ENCODE results near the gene OSBPL6. TPM values are rescaled to one million over a fixed set of nuclear protein-coding genes. Genes with fewer than 3 reads are reported as not detected.

The OSBPL6 gene
- total and polyA plus RNA-seq, 2 donors from 2014 or later, result 0.91 to 1.4 TPM

DNA sequence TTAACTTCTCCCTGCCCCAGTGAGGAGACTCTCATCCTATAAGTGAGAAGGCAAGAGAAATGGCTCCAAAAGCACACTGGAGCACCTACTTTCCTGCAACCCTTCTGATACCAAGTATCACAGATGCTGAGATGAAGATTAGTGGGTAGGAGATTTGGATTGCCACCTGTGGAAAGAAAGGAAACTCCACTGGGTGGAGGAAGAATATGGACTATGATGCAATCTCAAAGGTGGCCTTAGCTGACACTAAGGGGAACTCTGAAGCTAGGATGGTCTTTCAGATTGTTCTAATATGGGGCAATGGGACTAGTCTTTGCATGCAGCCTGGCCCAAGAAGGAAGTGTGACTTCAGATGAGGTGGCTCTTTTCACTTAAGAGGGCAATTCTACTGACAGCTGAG is 235.0 kb downstream of the OSBPL6 start:
- DNase-seq, result no peak
- intact Hi-C loops (cut with DNase I), result no loop called here
- no peak overlapping the region for H3K4me3 ChIP-seq (ENCODE audit: low read length in 3 of 3)
- no peaks in the 10 kb centered on the region for H3K27me3 ChIP-seq (ENCODE audit: control insufficient read depth, insufficient read depth, low read length)
- H3K9ac ChIP-seq (ENCODE audit: low read length in 3 of 3), result no peak overlapping the region
- TF ChIP-seq, protein P1, sequence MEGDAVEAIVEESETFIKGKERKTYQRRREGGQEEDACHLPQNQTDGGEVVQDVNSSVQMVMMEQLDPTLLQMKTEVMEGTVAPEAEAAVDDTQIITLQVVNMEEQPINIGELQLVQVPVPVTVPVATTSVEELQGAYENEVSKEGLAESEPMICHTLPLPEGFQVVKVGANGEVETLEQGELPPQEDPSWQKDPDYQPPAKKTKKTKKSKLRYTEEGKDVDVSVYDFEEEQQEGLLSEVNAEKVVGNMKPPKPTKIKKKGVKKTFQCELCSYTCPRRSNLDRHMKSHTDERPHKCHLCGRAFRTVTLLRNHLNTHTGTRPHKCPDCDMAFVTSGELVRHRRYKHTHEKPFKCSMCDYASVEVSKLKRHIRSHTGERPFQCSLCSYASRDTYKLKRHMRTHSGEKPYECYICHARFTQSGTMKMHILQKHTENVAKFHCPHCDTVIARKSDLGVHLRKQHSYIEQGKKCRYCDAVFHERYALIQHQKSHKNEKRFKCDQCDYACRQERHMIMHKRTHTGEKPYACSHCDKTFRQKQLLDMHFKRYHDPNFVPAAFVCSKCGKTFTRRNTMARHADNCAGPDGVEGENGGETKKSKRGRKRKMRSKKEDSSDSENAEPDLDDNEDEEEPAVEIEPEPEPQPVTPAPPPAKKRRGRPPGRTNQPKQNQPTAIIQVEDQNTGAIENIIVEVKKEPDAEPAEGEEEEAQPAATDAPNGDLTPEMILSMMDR (IDR thresholded peaks at IDR 0.05; ENCODE audit: borderline replicate concordance, extremely low read depth, insufficient read depth), result no peak
- H3K9me3 ChIP-seq (ENCODE audit: control insufficient read depth in 2 of 3, insufficient read depth in 1 of 3, low read length in 3 of 3), result peaks cover 0 to 5% (median 0%) of the 10 kb centered on the region in 3 donors
- FAIRE-seq, result no peak
- H3K36me3 ChIP-seq (ENCODE audit: control insufficient read depth in 2 of 3, insufficient read depth in 3 of 3, low read length in 3 of 3), result peaks cover 8 to 30% (median 11%) of the 10 kb centered on the region in 3 donors
- no peak overlapping the region for H3K27ac ChIP-seq (ENCODE audit: low read depth in 2 of 2, low read length in 2 of 2)
- H3K4me1 ChIP-seq (ENCODE audit: control insufficient read depth in 2 of 3, insufficient read depth in 2 of 3, low read depth in 1 of 3, low read length in 3 of 3), result no peaks in the 10 kb centered on the region

- H3K9ac ChIP-seq (ENCODE audit: low read length in 3 of 3), result no peak overlapping the region
- intact Hi-C loops (cut with DNase I), result no loop called here
- H3K36me3 ChIP-seq (ENCODE audit: control insufficient read depth in 2 of 3, insufficient read depth in 3 of 3, low read length in 3 of 3), result peaks cover 20 to 43% (median 20%) of the 10 kb centered on the region in 3 donors
- DNase-seq (no peak), FAIRE-seq (no peak)
- H3K27me3 ChIP-seq (ENCODE audit: control insufficient read depth, insufficient read depth, low read length), result no peaks in the 10 kb centered on the region
- H3K9me3 ChIP-seq (ENCODE audit: control insufficient read depth in 2 of 3, insufficient read depth in 1 of 3, low read length in 3 of 3), result no peaks in the 10 kb centered on the region
- H3K4me3 ChIP-seq (ENCODE audit: low read length in 3 of 3), result no peak overlapping the region
- H3K4me1 ChIP-seq (ENCODE audit: control insufficient read depth in 2 of 3, insufficient read depth in 2 of 3, low read depth in 1 of 3, low read length in 3 of 3), result no peaks in the 10 kb centered on the region
- H3K27ac ChIP-seq (ENCODE audit: low read depth in 2 of 2, low read length in 2 of 2), result no peak overlapping the region
- TF ChIP-seq, protein P1 (IDR thresholded peaks at IDR 0.05; ENCODE audit: borderline replicate concordance, extremely low read depth, insufficient read depth), result no peak
These were observed 242.3 kb downstream of the OSBPL6 start for GRCh38 chr2:178436662-178437061.

- TF ChIP-seq, protein P1 (IDR thresholded peaks at IDR 0.05; ENCODE audit: borderline replicate concordance, extremely low read depth, insufficient read depth), result no peak
- Histone ChIP-seq H3K4me3 (ENCODE audit: low read length in 3 of 3) (no peak overlapping the region), H3K9me3 (ENCODE audit: control insufficient read depth in 2 of 3, insufficient read depth in 1 of 3, low read length in 3 of 3) (no peaks in the 10 kb centered on the region), H3K9ac (ENCODE audit: low read length in 3 of 3) (no peak overlapping the region), H3K36me3 (ENCODE audit: control insufficient read depth in 2 of 3, insufficient read depth in 3 of 3, low read length in 3 of 3) (peaks cover 14 to 47% (median 19%) of the 10 kb centered on the region in 3 donors), H3K27ac (ENCODE audit: low read depth in 2 of 2, low read length in 2 of 2) (no peak overlapping the region), H3K27me3 (ENCODE audit: control insufficient read depth, insufficient read depth, low read length) (no peaks in the 10 kb centered on the region), H3K4me1 (ENCODE audit: control insufficient read depth in 2 of 3, insufficient read depth in 2 of 3, low read depth in 1 of 3, low read length in 3 of 3) (no peaks in the 10 kb centered on the region)
- FAIRE-seq, result no peak
- intact Hi-C loops (cut with DNase I), result no loop called here
- DNase-seq, result no peak
These were observed 247.1 kb downstream of the OSBPL6 start for GRCh38 chr2:178441426-178441825.

Measured in kidney (tissue), 14 donors.